Omental fat pad (tissue), 4 donors: ENCODE data around the gene MATN1. TPM values are rescaled to one million over a fixed set of nuclear protein-coding genes. Genes with fewer than 3 reads are reported as not detected.

Experiments used
- ATAC-seq: fragments of 150-250 bp; one replicate; pipeline ENCODE4 v1.9.1; 2016; ENCODE audit warnings: mild to moderate bottlenecking, moderate library complexity; ENCODE audit not compliant: low FRiP score
- DNase-seq: peaks from one replicate; pipeline ENCODE4 v3.0.0-alpha.2; 2019; ENCODE audit warnings: low spot score
- CTCF ChIP-seq, 3 donors: fragments of 450-650 bp; IDR thresholded peaks; one replicate each; pipeline ENCODE4 v1.5.1; 2016 to 2017; ENCODE audit warnings: antibody characterized with exemption in 3 of 3, mild to moderate bottlenecking in 3 of 3, moderate library complexity in 2 of 3
- total RNA-seq, 4 donors: library from RNA; depleted of rRNA; stranded (reverse); fragments of >200 nt; gene quantifications; one replicate each; pipeline ENCODE4 v1.1.0, GENCODE V29; 2016

Gene MATN1
- total RNA-seq, 4 donors from 2014 or later = 0.28 to 0.84 TPM; not detected in 2

GRCh38 chr1:30733493-30733892 is 10.1 kb upstream of the MATN1 start:
- ATAC-seq = no peak
- TF ChIP-seq CTCF (IDR thresholded peaks at IDR 0.05) = no peak
- no peak for DNase-seq

- ATAC-seq (no peak), DNase-seq (no peak)
- no peak for TF ChIP-seq CTCF (IDR thresholded peaks at IDR 0.05)
These were observed 9.1 kb upstream of the MATN1 start for GRCh38 chr1:30732277-30732996.

GRCh38 chr1:30731806-30732276 is 8.5 kb upstream of the MATN1 start:
- ATAC-seq (no peak), DNase-seq (no peak)
- TF ChIP-seq CTCF (IDR thresholded peaks at IDR 0.05) = no peak

DNA sequence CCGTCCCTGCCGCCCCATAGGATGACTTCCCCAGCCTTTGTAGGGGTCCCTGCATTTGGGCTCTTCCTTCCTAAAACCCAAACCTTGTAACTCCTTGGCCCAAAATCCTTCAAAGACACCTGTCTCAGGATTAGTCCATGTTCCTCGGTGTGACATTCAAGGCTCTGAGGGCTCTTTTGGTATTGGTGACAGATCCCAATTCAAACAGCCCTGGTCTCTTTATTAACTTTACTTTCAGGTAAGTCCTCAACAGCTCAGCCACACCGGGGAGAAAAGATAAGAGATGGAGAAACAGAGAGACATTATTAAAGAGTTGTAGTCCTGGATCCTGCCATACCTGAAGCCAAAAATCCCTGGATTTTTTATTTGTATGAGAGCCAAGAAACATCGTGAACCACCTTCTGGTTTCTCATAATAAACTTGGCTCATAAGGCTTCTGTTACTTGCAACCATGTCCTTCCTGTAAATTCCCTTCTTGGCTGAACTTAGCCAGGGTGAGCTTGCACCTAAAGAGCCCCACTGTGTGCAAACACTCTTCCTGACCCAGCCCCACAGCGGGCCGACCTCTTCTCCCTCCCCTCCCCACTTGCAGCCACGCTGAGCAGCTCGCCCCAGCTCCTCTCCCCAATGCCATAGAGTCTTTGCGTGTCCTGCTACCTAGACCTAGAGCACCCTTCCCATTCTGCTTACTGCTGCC is 7.9 kb upstream of the MATN1 start:
- ATAC-seq (no peak), DNase-seq (no peak)
- no peak for TF ChIP-seq CTCF (IDR thresholded peaks at IDR 0.05)

GRCh38 chr1:30730346-30731108 is 7.1 kb upstream of the MATN1 start:
- ATAC-seq (no peak), DNase-seq (no peak)
- TF ChIP-seq CTCF (IDR thresholded peaks at IDR 0.05) = no peak

- TF ChIP-seq CTCF (IDR thresholded peaks at IDR 0.05) = no peak
- ATAC-seq = no peak
- no peak for DNase-seq
These were observed 6.5 kb upstream of the MATN1 start for GRCh38 chr1:30729901-30730300.
